A673 (cell line): Measurements from ENCODE around the gene HOXC10. TPM values are rescaled to one million over a fixed set of nuclear protein-coding genes. Genes with fewer than 3 reads are reported as not detected.

Experiments
- BruUV-seq: library from RNA; stranded (reverse); fragments of 400-500 nt; replicated peaks from 2 replicates; lab custom pipeline; 2021; lab: Mats Ljungman, UMichigan
- CTCF ChIA-PET: fragments of 300-600 bp; sonication (Branson Sonifier 250); formaldehyde crosslinking; loops from one replicate; lab custom pipeline; 2022; ENCODE audit warnings: antibody characterized with exemption; lab: Charles Lee
- POLR2A ChIA-PET: fragments of 300-600 bp; sonication (Branson Sonifier 250); formaldehyde crosslinking; loops from one replicate; lab custom pipeline; 2022; ENCODE audit warnings: antibody characterized with exemption; ENCODE audit not compliant: low non-redundant PET; lab: Charles Lee
- DNase-seq: peaks from one replicate; pipeline ENCODE4 v3.0.0-alpha.2; 2015; ENCODE audit warnings: low spot score
- H3K27ac ChIP-seq: fragments of 200-600 bp; sonication (generic); 2 replicates; pipeline ENCODE4 v1.5.1; 2016; ENCODE audit warnings: mixed run types, low read depth, mild to moderate bottlenecking, mixed read lengths, antibody characterized with exemption, low read length; ENCODE audit not compliant: poor library complexity, severe bottlenecking
- H3K27me3 ChIP-seq: fragments of 200-600 bp; sonication (generic); replicated peaks from 2 replicates; pipeline ENCODE4 v1.6.1; 2017; ENCODE audit warnings: mixed run types, low read depth, mild to moderate bottlenecking, mixed read lengths, antibody characterized with exemption, low read length; ENCODE audit not compliant: insufficient read depth, poor library complexity
- H3K36me3 ChIP-seq: fragments of 200-600 bp; sonication (generic); 2 replicates; pipeline ENCODE4 v1.6.1; 2016; ENCODE audit warnings: mixed run types, mild to moderate bottlenecking, mixed read lengths, antibody characterized with exemption, low read length; ENCODE audit not compliant: insufficient read depth, poor library complexity, severe bottlenecking
- H3K4me1 ChIP-seq: fragments of 200-600 bp; sonication (generic); 2 replicates; pipeline ENCODE4 v1.6.1; 2017; ENCODE audit warnings: mixed run types, mild to moderate bottlenecking, mixed read lengths, antibody characterized with exemption, low read length; ENCODE audit not compliant: insufficient read depth, poor library complexity, severe bottlenecking
- H3K4me3 ChIP-seq: fragments of 200-600 bp; sonication (generic); 2 replicates; pipeline ENCODE4 v1.5.1; 2016; ENCODE audit warnings: low read depth, mixed run types, mild to moderate bottlenecking, mixed read lengths, low read length; ENCODE audit not compliant: poor library complexity, severe bottlenecking
- H3K9me3 ChIP-seq: fragments of 200-600 bp; sonication (generic); 2 replicates; pipeline ENCODE4 v1.6.1; 2016; ENCODE audit warnings: mixed run types, low read depth, mild to moderate bottlenecking, mixed read lengths, antibody characterized with exemption, low read length; ENCODE audit not compliant: poor library complexity, severe bottlenecking
- EZH2 ChIP-seq: fragments of 200-600 bp; sonication (generic); IDR thresholded peaks from 2 replicates; pipeline ENCODE4 v1.6.1; 2017; ENCODE audit warnings: borderline replicate concordance, low read depth, mild to moderate bottlenecking, mixed read lengths, antibody characterized with exemption, low read length; ENCODE audit not compliant: poor library complexity, severe bottlenecking
- intact Hi-C: fragments of 100-400 bp; cut with micrococcal nuclease; formaldehyde crosslinking; loops from one replicate; pipeline ENCODE4 v1.10.0; 2022; ENCODE audit not compliant: unreplicated experiment
- total RNA-seq: library from RNA; stranded (reverse); gene quantifications from 2 replicates; pipeline ENCODE4 v1.2.3, GENCODE V29; 2021
- TF ChIP-seq, protein P1 (sequence below): fragments of 300-800, 200-600 bp; sonication (generic); conservative IDR thresholded peaks from 2 replicates; pipeline ENCODE4 v1.5.1; 2017; ENCODE audit warnings: low read depth, mild to moderate bottlenecking, antibody characterized with exemption, low read length, moderate library complexity, mixed read lengths

The HOXC10 gene
- total RNA-seq, 1 experiment from 2014 or later, result 27.8 TPM

GRCh38 chr12:53975479-53976152, 9.3 kb upstream of the HOXC10 start:
- Histone ChIP-seq H3K9me3 (peaks cover 6% of the 10 kb centered on the region), H3K4me1 (peaks cover 50% of the 10 kb centered on the region), H3K4me3 (no peak overlapping the region), H3K27ac (no peak overlapping the region), H3K36me3 (no peaks in the 10 kb centered on the region), H3K27me3 (no peaks in the 10 kb centered on the region)
- intact Hi-C loops, result no loop called here
- BruUV-seq, result TSS peak; percentile 71
- no peak for DNase-seq
- ChIA-PET CTCF (interaction anchor here (0.6 to 1.1 kb wide), 2 partner anchors 9 to 208 kb away, joined by 6 to 8 read pairs; partner anchors contain the start of gene HOXC10), POLR2A (no interaction called here)
- no peak for TF ChIP-seq EZH2
- TF ChIP-seq, protein P1, sequence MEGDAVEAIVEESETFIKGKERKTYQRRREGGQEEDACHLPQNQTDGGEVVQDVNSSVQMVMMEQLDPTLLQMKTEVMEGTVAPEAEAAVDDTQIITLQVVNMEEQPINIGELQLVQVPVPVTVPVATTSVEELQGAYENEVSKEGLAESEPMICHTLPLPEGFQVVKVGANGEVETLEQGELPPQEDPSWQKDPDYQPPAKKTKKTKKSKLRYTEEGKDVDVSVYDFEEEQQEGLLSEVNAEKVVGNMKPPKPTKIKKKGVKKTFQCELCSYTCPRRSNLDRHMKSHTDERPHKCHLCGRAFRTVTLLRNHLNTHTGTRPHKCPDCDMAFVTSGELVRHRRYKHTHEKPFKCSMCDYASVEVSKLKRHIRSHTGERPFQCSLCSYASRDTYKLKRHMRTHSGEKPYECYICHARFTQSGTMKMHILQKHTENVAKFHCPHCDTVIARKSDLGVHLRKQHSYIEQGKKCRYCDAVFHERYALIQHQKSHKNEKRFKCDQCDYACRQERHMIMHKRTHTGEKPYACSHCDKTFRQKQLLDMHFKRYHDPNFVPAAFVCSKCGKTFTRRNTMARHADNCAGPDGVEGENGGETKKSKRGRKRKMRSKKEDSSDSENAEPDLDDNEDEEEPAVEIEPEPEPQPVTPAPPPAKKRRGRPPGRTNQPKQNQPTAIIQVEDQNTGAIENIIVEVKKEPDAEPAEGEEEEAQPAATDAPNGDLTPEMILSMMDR, result no peak

- peaks cover 50% of the 10 kb centered on the region for H3K4me1 ChIP-seq
- no TSS peak for BruUV-seq
- no peak for TF ChIP-seq EZH2
- TF ChIP-seq, protein P1, result no peak
- intact Hi-C loops, result no loop called here
- no peaks in the 10 kb centered on the region for H3K27me3 ChIP-seq
- no peak overlapping the region for H3K4me3 ChIP-seq
- POLR2A ChIA-PET, result no interaction called here
- CTCF ChIA-PET, result interaction anchor here (0.6 to 1.1 kb wide), 2 partner anchors 9 to 208 kb away, joined by 6 to 8 read pairs; partner anchors contain the start of gene HOXC10
- peaks cover 6% of the 10 kb centered on the region for H3K9me3 ChIP-seq
- no peak for DNase-seq
- H3K36me3 ChIP-seq, result no peaks in the 10 kb centered on the region
- no peak overlapping the region for H3K27ac ChIP-seq
Measured at GRCh38 chr12:53976172-53976822, 8.6 kb upstream of the HOXC10 start.

- CTCF ChIA-PET, result interaction anchor here (1.1 kb wide), 1 partner anchor 8 kb away, joined by 6 read pairs; the partner anchor contains the start of gene HOXC10
- intact Hi-C loops, result no loop called here
- POLR2A ChIA-PET, result no interaction called here
- Histone ChIP-seq H3K27ac (peak overlapping the region; percentile 68), H3K36me3 (no peaks in the 10 kb centered on the region), H3K4me1 (peaks cover 50% of the 10 kb centered on the region), H3K9me3 (peaks cover 6% of the 10 kb centered on the region), H3K27me3 (no peaks in the 10 kb centered on the region), H3K4me3 (no peak overlapping the region)
- BruUV-seq, result no TSS peak
- DNase-seq, result no peak
- no peak for TF ChIP-seq EZH2
- TF ChIP-seq, protein P1, result no peak
Measured at GRCh38 chr12:53976823-53977595, 7.9 kb upstream of the HOXC10 start.
